Stimulated activated CD4-positive, alpha-beta T cell treated with anti-CD3 and anti-CD28 coated beads, Interleukin-2, amount 100 ng/mL, for 24 hours (primary cell): ENCODE data around the gene ZNF511.
A peak's percentile ranks its signal among the peaks of the same experiment; 100 is the strongest.

Experiments
- DNase-seq, 2 donors: peaks; one replicate each; pipeline ENCODE4 v3.0.0-alpha.2; 2020

ZNF511 gene

DNA sequence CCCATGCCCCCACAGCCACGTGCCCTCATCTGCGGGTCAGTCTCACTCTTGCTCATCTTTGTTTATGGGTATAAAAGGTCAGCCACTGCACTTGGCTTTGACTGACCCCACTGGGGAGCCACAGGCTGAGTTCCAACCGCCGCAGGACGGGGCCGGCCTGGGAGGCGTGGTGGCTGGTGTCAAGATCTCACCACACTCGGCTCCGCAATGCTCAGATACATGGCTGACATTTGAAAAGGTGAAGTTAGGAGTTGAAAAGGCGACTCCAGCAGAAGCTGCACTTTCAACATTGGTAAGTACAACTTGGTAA is 14.9 kb upstream of the ZNF511 start:
- no peak for DNase-seq

DNA sequence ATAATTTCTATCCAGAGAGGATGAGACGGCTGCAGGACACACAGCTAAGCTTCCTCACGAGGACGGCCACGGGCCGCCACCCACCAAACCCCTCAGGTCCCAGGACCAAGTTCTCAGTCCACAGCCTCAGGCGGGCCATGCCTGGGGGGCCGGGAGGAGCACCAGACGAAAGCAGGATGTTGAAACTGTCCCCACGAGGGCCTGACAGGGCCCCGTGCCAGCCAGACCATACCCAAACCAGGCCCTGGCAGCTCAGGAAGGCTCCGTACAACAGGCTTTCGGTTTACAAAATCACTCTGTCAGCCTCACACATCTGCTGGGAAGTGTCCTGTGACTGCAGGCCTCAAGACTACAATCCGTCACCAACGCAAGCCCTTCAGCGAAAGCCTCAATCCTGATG is 14.5 kb upstream of the ZNF511 start:
- no peak for DNase-seq

DNA sequence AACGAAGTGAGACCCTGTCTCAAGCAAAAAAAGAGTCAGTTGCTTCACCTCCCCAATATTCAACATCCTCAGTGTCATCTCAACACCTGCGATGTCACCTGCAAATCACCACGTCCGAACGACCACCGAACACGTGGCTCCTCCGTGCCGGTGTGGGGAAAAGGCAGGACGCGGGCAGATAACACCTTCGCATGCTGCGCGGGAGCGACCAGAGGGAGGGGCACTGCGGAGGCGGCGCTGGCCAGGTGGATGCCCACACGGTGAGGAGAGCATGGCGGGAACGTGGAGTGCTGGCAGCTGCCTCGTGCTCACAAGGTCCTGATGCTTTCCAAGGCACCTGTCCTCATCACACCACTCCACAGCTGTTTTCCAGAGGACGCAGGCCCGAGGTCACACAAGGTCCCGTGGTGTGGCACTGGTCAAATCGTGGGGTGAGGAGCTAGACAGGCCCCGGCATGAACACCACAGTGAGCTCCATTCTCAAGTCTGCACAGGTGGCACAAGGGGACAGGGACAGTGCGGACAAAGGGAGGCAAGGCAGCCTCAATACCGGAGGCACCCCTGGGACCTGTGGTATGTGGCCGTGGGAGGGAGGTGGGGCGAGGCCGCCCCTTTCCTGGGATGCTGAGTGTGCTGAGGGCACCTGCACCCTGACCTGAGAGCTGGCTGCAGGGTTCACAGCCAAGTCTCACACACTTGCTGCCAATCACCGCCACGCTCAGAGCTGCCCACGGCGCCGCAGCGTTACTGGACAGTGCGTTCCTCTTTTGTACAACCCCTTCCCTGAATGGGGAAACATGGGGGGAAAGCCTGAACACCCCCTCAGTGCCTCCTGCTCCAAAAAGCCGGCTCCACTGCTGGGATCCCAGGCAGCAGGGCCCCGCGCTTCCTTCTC is 13.0 kb upstream of the ZNF511 start:
- DNase-seq, result no peak

DNA sequence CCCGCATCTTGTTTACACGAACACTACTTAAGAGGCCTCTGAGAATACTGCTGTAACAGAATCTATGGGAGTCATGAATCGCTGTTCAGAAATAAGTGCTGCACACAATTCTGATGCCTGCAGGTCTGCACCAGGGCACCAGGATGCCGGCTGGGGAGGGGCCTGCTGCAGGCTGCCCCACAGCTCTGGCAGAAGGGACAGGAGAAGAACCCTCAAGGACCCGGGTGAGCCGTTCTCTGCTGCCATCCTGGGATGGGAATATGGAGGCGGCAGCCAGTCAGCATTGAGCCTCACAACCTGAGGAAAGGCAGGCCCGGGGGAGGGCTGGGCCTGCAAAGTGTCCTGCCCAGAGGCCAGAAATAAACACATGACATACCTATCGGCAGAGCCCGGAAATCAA is 11.2 kb upstream of the ZNF511 start:
- DNase-seq, result no peak

DNA sequence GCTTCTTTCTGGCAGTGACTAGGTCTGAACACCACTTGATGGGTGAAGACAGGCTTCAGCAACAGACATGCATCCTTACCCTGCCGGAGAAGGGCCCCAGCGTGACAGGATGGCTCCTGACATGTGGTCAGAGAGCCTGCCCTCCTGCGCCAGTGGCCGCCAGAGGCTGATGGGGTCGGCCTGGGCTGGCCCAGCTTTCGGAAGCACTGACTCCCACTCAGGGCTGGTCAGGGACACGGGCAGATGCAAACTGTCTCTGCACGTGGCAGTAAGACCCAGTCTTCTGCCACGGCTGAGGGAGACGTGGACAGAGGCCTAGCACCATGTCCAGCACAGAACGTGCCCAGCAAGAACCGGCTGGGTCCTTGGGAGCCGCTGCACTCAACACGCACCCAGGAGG is 10.2 kb upstream of the ZNF511 start:
- no peak for DNase-seq

DNA sequence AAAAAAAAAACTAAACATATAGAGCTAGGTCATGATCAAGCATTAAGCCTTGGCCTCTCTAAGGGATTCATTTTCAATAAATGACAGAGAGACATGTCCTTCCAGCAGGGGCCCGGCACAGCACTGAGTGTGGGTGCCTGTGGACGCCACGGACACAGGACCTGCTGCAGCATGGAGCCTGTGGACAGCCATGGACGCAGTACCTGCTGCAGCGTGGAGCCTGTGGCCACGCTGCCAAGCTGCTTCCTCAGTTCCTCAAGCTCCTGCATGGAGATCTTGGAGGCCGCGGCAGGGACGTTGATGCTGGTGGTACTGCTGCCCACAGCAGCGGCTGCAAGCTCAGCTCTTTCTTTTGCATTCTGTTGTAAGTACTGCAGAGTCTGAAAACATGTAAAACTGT is 9.5 kb upstream of the ZNF511 start:
- DNase-seq, result no peak

DNA sequence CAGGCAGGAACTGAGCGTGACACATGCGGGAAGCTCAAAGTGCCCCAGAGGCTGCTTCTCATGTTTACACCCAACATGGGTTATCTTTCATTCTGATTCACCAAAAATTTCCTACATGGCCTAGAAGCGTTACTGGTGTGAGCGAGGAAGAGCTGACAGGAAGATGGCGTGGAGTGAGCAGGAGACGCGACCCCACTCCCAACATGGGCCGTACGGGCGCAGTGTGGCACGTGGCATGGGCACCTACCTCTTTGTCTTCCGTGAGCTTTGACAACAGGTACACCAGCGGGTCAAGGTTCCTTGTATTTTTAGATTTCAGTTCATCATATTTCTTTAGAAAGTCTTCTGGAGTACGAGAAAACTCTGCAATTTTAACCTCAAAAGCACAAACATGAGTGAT is 9.0 kb upstream of the ZNF511 start:
- no peak for DNase-seq

DNA sequence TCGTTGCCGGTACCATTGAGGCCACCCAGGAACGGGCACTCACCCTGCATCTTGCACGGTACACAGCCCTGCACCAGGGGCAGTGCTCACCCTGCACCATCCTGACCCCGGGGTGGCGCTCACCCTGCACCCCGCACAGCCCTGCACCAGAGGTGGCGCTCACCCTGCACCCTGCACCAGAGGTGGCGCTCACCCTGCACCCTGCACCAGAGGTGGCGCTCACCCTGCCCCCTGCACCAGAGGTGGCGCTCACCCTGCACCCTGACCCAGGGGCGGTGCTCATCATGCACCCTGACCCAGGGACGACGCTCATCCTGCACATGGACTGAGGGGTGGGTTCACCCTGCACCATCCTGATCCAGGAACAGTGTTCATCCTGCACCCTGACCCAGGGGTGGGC is 6.5 kb upstream of the ZNF511 start:
- no peak for DNase-seq

DNA sequence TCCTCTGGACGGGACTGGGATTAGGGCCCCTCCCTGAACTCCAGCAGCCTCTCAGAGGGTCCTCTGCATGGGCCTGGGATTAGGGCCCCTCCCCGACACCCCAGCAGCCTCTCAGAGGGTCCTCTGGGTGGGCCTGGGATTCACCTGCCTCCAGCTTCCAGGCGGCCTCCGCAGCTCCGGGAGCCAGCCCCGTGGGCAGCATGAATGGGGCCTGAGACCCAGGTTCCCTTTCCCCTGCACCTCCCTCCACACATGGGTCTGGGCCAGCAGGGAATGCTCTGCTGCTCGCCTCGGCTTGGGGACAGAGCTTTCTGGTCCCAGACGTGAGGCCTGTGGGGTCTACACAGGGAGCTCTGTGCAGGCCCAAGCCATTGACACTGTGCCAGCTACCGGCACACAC is 5.5 kb upstream of the ZNF511 start:
- DNase-seq, result no peak

DNA sequence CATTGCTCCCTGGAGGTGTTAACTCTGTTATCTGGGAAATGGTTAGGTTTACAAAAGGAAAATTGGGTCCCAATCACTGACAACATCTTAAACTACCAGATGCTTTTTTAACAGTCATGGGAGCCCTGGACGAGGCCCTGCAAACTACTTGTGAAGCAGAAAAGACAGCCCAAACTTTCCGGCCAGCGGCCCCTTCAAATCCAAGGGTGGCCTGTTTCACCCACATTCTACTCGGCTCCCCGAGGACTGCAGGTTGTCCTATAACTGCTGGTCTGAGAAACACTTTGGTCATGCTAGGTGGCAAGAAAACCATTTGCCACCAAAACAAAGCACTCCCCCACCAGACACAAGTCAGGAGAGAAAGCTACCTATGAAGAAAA is 2.6 kb upstream of the ZNF511 start:
- DNase-seq, result no peak

DNA sequence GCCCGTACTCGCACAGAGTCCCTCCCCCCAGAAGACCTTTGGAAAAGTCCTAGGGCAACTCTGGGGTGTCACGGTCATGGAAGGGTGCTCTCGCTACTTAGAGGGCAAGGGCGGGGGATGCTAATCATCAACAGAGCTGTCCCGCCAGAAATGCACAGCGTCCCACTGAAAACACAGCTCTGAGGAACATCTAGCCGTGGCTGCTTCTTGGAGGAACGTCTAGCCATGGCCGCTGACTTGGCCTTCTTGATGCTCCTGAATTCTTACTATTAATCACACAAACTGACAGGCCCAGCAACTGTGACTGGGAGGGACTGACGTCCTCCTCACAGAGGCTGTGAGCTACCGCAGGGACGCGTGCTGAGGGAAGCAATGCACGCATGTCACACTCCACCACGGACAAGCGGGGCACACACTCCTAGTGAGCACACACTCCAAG is 1.8 kb upstream of the ZNF511 start:
- no peak for DNase-seq

DNA sequence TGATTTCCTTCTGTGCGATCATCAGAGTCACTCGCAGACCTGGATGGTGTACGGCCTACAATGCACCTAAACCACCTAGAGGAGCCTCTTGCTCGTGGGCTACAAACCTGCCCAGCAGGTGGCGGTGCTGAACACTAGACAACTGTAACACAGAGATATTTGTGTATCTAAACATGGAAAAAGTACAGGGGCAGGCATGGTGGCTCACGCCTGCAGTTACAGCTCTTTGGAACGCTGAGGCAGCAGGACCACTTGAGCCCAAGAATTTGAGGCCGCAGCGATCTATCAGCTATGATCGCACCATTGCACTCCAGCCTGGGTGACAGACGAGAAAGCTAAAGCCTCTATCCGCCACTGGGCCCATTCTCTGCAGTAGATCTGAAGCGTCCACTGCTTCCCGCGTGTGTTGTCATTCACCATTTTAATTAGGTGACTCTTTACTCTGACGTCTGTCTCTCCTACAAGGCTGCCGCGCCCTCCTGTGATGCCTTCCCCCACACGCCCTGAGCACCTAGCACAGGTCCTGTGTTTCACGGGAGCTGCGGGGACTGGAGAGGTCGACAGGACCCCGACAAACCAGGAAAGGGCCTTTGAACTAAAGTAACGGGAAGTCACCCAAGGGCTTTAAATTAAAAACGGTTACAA is 816 bp upstream of the ZNF511 start:
- DNase-seq, result peak; percentile 87 to 89

DNA sequence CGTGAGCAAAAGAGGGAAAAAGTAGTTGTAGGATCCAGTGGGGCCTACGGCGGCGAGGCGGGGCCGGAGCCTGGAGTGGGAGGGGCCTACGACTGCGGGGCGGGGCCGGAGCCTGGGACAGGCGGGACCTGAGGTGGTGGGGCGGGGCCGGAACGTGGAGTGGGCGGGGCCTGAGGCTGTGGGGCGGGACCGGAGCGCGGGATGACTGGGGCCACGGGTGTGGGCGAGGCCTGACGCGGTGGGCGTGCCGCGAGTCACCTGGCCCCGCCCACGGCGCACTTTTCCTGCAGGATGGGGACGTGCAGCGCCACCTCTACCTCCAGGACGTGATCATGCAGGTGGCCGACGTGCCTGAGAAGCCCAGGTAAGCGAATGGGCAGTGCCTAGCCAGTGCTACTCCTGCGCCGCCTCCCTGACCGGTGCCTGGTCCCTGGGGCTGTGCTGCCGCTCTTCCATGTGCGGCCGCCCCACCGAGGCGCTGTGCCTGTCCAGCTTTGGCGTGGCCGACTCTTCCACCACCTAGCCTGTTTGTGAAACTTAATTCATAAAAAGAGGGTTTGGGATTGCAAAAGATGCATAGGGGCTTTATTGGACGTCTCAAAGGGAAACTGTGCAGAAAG is 496 bp downstream of the ZNF511 start:
- DNase-seq, result peak; percentile 94 to 95

DNA sequence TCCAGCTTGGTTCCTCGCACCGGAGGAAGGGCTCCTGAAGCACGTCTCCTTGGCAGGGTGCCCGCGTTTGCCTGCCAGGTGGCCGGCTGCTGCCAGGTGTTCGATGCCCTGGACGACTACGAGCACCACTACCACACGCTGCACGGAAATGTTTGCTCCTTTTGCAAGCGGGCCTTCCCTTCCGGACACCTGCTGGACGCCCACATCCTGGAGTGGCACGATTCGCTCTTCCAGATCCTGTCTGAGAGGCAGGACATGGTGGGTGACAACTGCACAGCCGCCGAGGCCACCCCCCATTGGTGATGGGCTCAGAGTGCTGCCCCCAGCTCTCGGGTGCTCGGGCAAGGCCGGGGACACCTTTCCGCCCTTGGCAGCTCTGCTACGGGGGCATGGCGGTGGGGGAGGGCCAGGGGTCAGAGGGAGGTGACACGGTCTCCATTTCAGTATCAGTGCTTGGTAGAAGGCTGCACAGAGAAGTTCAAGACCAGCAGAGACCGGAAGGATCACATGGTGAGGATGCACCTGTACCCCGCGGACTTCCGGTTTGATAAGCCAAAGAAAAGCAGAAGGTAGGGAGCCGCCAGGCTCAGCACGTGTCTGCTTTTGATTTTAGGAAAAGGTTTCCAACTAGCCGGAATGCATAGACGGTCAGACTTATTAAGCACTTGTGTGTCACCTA is 1.1 kb downstream of the ZNF511 start:
- no peak for DNase-seq

DNA sequence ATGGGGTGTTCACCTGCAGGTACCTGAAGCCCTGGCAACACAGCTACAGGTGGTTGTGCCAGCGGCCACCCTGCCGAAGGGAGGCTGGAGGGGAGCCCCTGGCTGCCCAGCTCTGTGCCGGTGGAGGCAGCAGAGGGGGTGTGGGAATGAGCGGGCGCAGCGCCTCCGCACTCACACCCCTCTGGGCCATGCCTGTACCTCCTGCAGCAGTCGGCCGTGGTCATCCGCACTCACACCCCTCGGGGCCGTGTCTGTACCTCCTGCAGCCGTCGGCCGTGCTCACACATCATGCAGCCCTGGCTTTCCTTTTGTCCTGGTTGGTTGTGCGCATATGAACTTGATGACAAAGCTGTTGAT is 1.7 kb downstream of the ZNF511 start:
- DNase-seq, result no peak

DNA sequence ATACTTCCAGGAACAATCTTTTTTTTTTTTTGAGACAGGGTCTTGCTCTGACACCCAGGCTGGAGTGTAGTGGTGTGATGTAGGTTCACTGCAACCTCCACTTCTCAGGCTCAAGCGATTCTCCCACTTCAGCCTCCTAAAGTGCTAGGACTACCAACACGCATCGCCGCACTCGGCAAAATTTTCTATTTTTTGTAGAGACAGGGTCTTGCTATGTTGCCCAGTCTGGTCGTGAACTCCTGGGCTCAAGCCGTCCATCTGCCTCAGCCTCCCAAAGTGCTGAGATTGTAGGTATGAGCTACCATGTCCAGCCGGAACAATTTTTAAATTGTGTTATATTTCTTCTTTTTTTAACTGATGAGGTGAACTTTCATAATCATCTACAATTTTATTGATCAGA is 2.1 kb downstream of the ZNF511 start:
- no peak for DNase-seq

DNA sequence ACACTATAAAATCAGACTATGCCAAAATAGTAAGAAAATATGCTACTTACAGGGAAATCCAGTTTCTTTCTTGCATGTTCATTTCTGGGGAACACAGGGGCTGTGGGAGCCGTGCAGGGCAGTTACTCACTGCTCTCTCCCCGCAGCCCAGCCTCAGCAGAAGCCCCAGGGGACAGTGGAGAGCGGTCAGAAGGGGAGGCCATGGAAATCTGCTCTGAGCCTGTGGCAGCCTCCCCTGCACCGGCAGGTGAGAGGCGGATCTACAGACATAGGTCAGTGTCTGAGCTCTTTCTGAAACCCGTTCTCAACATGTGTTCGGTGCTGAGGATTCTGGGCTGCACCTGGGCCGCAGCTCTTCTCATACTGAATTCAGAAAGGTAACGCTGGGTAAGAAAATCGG is 2.9 kb downstream of the ZNF511 start:
- DNase-seq, result no peak

DNA sequence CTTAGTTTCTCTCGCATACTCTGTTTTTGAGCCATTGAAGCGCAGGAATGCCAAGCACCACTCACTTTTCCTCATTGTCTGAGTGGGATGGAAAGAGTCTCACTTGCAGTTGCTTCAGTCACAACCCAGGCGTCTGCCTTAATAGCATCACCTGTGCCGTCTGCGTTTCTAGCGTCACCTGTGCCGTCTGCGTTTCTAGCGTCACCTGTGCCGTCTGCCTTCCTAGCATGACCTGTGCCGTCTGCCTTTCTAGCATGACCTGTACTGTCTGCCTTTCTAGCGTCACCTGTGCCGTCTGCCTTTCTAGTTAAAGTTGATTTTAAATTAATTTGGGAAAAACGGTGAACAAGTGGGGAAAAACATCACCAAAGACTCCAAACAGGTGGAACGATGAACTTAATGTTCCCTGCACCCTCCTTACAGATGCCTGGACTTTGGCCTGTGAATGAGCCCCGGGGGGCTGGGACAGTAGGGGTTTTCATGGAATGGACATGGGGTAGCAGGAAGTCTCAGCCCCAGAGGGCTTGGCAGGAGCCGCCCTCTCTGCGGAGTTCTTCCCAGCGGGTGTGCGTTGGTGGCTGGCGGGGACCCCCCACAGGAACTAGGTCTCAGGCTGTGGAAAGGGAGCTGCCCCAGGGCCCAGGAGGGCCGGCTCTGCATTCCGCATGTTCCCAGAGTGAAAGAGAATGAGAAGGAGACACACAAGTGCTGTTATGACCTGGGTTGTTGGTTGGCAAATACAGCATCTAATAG is 3.5 kb downstream of the ZNF511 start:
- no peak for DNase-seq

DNA sequence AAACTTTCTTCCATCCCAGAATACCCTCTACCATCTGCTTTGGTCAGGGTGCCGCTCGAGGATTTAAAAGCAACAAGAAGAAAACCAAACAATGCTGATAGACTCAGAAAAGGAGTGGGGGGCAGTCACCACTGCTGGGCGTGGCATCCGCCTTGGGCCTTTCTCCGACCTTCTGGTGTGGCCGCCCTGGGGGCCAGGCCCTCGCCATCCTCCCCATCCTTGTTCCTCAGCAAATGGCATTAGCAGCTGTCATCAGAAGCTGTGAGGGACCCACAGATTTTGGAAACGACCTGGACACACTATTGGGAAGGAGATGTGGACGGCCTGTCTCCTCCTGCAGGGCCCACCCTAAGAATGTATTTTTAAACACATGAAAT is 4.0 kb downstream of the ZNF511 start:
- DNase-seq, result no peak

DNA sequence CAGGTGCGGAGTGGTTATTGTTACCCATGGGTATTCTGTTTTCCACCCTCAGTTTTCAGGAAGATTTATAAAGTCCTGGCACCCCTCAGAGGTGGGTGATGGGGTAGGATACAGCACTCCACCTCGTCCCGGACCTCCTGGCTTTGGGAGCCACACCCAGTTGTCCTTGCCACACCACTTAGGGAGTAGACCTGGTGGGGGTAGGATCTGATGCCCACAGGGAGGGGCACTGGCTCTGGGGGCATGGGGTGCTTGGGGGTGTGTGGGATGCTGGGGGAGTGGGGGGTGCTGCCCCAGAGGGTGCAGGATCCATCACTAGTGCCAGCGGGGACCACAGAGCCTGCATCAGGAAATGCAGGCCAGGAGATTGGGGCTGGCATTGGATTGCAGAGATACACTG is 4.5 kb downstream of the ZNF511 start:
- DNase-seq, result no peak

DNA sequence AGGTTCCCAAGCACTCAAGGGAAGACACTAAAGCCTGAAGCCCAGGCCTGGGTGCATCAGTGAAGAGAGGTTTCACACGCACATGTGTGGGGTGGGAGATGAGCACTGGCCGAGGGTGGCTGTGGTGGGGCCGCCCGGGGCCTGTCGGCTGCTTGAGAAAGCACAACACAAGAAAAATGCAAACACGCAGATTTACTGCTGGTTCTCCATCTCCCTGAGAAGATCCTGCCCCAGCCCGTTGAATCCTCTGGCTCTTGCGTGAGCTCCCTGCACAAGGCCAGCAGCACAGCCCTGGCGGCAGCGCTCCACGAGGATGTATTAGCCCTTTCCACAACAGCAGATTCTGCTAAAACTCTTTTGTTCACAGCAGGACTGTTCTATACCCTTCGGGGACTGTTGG is 6.2 kb downstream of the ZNF511 start:
- DNase-seq, result no peak

DNA sequence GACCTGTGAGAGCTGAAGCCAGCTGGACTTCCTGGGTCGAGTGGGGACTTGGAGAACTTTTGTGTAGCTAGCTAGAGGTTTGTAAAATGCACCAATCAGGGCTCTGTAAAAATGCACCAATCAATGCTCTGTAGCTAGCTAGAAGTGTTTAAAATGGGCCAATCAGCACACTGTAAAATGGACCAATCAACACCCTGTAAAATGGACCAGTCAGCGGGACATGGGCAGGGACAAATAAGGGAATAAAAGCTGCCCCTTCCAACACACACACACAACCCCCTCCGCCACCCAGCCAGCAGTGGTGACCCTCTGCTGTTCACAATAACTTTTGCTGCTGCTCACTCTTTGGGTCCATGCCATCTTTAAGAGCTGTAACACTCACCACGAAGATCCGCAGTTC is 7.1 kb downstream of the ZNF511 start:
- no peak for DNase-seq

DNA sequence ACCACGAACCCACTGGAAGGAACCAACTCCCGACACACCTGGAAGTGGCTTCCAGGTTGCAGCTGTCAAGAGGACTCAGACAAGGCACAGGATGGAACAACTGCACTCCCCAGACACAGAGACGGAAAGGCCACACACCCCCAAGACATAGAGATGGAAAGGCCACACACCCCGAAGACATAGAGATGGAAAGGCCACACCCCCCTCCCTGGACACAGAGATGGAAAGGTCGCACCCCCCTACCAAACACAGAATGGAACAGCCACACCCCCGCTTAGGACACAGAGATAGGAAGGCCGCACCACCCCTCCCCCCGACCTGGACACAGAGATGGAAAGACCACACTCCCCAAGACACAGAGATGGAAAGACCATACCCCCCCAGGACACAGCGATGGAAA is 7.6 kb downstream of the ZNF511 start:
- DNase-seq, result no peak
